Inflammatory macrophage treated with lipopolysaccharide for 1 hour (primary cell): Measurements from ENCODE around the gene SPDYE8.
"Not testable (repeated sequence)": the region's sequence is repeated elsewhere in the genome, so short reads cannot be mapped to it uniquely, and the experiment has no call there.

ENCODE experiments used
- DNase-seq, 2 donors: peaks; one replicate each; pipeline ENCODE4 v3.0.0-alpha.2; 2020 to 2022

SPDYE8 gene, protein sequence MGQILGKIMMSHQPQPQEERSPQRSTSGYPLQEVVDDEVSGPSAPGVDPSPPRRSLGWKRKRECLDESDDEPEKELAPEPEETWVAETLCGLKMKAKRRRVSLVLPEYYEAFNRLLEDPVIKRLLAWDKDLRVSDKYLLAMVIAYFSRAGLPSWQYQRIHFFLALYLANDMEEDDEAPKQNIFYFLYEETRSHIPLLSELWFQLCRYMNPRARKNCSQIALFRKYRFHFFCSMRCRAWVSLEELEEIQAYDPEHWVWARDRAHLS

DNA sequence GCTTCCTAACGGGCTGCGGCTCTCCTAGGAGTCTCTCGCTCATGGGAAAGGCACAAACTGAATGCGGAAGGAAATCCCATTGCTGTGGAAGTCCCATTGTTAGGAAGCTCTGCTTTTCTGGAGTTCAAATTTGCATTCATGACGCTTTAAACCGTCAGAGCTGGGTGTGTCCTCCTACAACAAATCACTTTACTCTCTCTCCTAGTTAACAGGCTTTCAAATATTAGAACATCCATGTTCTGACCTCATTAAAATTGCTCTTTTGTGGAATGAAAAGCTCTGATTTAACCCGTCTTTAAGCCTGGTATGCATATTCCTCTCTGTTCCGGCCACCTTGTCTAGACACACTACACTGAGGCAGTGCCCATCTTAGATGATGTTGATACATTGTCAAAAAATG lies at the start of gene SPDYE8:
TSS of gene SPDYE8 (minus strand) at position 101 of the 400 bp plus-strand sequence. CDS start 1,800 bp downstream, outside the sequence.
- DNase-seq: not testable (repeated sequence)

GRCh38 chr7:73057811-73058210 lies 28.2 kb upstream of the SPDYE8 start, which contains the start of gene SPDYE11:
Gene SPDYE11 (minus strand): TSS chr7:73057911. CDS start chr7:73056111, 1,800 bp downstream.
- DNase-seq: not testable (repeated sequence)

DNA sequence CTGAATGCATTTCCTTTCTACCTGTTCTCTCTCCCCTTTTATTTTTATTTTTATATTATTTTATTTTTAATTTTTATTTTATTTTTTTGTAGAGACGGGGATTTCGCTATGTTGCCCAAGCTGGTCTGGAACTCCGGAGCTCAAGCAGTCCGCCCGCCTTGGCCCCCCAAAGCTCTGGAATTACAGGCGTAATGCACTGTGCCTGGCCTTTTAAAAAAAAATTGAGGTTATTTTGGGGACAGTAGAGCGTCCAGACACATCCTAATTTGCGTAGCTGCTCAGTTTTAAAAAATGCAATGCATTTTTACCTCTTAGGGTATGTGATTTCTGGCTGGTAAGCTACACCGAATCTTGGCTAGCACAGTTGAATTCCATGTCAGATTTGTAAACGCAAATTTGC lies 23.1 kb downstream of the SPDYE8 start:
- DNase-seq: not testable (repeated sequence)

GRCh38 chr7:73005693-73006447 lies 23.7 kb downstream of the SPDYE8 start:
- DNase-seq: peak in 1 of 2 donors; percentile 67

- DNase-seq: not testable (repeated sequence)
Measured at GRCh38 chr7:73005356-73005692, 24.2 kb downstream of the SPDYE8 start.

DNA sequence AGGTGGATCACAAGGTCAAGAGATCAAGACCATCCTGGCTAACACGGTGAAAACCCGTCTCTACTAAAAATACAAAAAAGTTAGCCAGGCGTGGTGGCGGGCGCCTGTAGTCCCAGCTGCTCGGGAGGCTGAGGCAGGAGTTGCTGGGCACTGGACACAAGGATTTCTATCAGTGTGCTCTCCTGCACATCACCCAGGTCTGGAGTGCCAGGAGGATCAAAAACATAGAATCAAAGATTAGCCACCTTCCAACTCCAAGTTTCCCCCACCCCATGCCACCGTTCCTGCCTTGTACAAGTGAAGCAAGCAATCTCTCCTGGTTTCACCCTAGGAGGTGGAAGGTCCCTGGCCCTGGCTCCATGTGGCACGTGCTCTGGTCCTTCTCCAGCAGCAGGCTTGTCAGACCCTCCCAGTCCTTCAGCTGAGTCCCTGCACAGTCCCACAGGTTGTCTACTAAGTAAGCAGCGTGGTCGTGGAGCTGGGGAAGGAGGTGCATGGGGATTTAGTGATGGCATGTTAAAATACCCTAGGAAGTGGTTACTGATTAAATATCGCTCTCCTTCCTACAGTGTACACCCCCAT lies 31.6 kb downstream of the SPDYE8 start:
- not testable (repeated sequence) for DNase-seq

- DNase-seq: not testable (repeated sequence)
Measured at GRCh38 chr7:72997447-72997846, 32.1 kb downstream of the SPDYE8 start.

DNA sequence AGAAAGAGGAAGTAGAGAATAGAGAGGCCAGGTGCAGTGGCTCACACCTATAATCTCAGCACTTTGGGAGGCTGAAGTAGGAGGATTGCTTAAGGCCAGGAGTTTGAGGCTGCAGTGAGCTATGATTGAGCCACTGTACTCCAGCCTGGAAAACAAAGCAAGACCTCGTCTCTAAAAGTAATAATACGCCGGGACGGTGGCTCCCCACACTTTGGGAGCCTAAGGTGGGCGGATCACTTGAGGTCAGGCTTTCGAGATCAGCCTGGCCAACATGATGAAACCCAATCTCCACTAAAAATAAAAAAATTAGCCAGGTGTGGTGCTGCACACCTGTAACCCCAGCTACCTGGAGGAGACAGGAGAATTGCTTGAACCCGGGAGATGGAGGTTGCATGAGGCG lies 34.1 kb downstream of the SPDYE8 start:
- DNase-seq: not testable (repeated sequence)

DNA sequence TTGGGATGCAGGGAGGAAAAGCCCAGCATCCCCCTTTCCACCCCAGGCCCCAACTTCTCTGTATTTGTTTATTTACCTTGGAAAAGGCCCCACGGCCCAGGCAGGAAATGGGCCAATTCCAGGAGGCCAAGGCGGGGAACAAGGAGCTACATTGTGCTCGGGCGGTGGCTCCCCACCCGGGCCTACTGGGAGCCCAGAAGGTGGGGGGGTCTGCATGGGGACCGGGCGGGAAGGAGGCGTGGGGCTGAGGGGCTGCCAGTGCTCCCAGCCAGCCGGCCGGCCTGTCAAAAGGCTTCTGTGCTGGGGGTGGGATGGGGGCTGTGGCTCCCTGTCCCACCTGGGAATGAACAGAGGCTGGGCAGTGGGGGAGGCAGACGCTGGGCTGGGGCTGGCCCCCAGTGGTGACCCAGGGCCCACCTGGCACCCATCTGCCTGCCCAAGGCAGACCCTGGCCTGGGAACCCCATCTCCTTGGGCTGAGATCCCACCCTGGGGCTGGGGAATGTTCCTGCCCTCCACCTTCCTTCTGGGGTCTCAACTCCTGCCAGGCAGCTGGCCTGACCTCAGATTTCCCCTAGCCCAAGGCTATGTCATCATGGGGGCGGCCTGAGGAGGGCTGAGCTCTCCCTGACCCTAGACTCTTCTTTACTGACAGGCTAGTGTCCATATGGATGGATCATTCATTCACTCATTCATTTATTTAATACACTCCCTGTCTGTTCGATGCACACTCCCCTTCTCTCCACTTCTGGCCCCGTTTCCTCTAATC lies 39.2 kb downstream of the SPDYE8 start:
- DNase-seq: not testable (repeated sequence)

- not testable (repeated sequence) for DNase-seq
Measured at GRCh38 chr7:72982084-72982483, 47.5 kb downstream of the SPDYE8 start.

DNA sequence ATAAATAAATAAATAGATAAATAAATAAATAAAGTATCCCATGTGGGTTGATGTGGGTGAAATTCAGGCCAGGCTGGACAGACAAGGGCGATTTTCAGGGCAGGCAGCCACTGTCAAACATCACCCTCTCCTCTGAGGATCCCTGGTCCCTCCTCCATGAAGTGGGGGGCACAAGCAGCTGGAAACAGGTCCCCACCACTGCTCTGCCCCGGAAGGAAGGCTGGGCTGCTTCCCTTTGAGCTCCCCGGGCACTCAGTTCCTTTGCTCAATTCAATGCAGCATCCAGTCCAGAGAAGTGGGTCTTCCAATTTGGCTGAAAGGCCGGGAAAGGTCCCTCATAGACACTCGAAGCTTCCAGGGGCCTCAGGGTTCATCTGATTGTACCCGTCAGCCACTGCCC lies 49.2 kb downstream of the SPDYE8 start:
- DNase-seq: not testable (repeated sequence)

- DNase-seq: not testable (repeated sequence)
Measured at GRCh38 chr7:72976434-72976833, 53.1 kb downstream of the SPDYE8 start.

DNA sequence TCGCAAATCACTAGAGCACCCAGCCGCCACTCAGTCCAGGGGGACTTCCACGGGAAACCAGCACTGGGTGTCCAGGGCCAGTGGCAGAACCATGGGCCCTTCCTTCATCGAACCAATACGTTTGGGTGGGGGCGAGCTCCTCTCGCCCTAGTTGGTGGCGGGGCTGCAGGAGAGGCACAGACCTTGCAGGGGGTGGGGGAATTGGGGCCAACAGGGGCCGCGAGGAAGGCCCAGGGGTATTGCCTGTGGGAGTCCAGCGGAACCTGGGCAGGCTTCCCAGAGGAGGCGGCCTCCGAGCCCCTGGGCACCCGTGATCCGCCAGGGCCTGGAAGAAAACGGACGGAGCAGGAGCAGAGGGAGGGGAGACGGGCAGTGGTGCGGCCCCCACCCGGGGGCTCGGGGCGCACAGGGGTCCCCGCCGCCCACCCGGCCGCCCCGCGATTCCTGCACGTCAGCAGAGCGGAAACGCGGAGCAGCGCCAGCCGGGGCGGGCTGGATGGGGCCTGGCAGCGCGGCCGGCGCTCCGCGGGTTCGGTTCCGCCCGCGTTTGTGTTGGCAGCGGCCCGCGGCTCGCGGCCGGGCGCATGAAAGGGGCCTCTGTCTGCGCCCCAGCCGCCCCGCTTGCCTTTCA lies 53.8 kb downstream of the SPDYE8 start:
- DNase-seq: not testable (repeated sequence)

- DNase-seq: not testable (repeated sequence)
Measured at GRCh38 chr7:72974781-72975180, 54.8 kb downstream of the SPDYE8 start.

GRCh38 chr7:72971505-72971904 lies 58.1 kb downstream of the SPDYE8 start:
- DNase-seq: not testable (repeated sequence)
